Measurements from ENCODE around the gene PDLIM5.
"Not testable (repeated sequence)": the region's sequence is repeated elsewhere in the genome, so short reads cannot be mapped to it uniquely, and the experiment has no call there.

Gene PDLIM5

DNA sequence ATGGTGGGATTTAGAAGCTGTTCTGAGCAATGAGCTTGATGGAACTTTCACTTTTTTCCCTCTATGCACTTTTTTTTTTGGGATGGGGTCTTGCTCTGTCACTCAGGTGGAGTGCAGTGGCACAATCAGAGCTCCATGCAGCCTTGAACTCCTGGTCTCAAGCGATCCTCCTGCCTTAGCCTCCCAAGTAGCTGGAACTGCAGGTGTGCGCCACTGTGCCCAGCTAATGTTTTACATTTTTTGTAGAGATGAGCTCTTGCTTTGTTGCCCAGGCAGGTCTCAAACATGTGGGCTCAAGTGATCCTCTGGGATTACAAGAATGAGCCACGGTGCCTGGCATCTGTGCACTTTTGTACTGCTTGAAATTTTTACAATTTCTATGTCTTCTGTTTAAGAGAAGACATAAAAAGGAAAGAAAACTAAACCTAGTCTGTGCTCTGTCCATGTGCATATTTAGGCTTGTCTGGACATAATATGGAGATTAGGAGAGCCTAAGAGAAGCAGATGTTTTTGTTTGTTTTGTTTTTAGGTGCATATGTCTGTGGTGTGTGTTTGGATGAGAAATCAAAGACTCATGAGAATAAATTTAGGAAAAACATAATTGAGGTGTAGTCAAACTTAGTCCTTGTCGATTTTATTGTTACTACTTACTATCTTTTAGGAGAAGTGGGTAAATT is 16.5 kb downstream of the PDLIM5 start:
- no peak overlapping the region for H3K4me3 ChIP-seq (ENCODE audit: low read depth, low read length)
- ChIA-PET POLR2A (no interaction called here), CTCF (interaction anchor here (1.6 kb wide), 1 partner anchor 61 kb away, joined by 4 read pairs; no protein-coding TSS in a partner anchor)
- no peak for DNase-seq (ENCODE audit: low read depth, low spot score)
- TF ChIP-seq, protein P1, sequence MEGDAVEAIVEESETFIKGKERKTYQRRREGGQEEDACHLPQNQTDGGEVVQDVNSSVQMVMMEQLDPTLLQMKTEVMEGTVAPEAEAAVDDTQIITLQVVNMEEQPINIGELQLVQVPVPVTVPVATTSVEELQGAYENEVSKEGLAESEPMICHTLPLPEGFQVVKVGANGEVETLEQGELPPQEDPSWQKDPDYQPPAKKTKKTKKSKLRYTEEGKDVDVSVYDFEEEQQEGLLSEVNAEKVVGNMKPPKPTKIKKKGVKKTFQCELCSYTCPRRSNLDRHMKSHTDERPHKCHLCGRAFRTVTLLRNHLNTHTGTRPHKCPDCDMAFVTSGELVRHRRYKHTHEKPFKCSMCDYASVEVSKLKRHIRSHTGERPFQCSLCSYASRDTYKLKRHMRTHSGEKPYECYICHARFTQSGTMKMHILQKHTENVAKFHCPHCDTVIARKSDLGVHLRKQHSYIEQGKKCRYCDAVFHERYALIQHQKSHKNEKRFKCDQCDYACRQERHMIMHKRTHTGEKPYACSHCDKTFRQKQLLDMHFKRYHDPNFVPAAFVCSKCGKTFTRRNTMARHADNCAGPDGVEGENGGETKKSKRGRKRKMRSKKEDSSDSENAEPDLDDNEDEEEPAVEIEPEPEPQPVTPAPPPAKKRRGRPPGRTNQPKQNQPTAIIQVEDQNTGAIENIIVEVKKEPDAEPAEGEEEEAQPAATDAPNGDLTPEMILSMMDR (IDR thresholded peaks at IDR 0.05; ENCODE audit: insufficient read depth, low read length, missing control alignments), result no peak

DNA sequence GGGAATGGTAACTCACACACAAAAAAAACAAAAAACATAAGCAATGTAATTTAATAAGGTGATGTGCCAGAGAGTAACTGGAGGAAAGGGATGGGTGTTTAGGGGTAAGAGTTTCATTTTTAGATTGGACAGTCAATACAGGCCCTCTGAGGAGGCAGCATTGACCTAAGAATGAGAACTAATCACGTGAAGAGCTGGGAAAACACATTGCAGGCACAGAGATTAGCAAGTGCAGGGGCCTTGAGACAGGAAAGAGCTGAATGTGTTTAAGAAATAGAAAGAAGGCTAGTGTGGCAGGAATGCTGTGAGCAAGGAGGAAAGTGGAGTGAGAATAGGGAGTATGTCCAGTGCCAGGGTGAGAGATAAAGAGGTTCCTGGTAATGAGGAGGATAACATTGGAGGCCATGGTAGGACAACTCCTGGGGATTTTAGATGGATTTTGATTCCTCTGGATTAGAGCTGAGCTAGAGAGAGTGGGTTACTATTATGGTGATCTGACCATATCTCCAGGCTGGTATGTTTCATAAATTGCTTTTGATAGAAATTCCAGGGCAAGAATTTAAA is 17.6 kb downstream of the PDLIM5 start:
- TF ChIP-seq, protein P1 (IDR thresholded peaks at IDR 0.05; ENCODE audit: insufficient read depth, low read length, missing control alignments), result no peak
- DNase-seq (ENCODE audit: low read depth, low spot score), result no peak
- POLR2A ChIA-PET, result no interaction called here
- CTCF ChIA-PET, result interaction anchor here (1.6 kb wide), 1 partner anchor 62 kb away, joined by 4 read pairs; no protein-coding TSS in a partner anchor
- no peak overlapping the region for H3K4me3 ChIP-seq (ENCODE audit: low read depth, low read length)

DNA sequence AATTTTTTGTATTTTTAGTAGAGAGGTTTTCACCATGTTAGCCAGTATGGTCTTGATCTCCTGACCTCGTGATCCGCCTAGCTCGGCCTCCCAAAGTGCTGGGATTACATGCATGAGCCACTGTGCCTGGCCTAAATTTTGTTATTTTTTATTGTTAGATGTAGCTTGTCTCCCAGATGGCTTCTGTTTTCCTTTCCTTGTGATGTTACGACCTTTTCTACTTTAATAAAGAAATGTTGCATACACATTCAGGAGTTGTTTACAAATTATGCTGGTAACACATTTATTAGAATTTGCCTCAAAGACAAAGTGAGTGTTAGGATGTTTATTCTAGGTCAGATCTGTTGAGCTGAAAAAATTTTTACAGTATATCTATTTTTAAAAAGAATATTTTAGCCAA is 18.4 kb downstream of the PDLIM5 start:
- ChIA-PET CTCF (interaction anchor here (1.6 kb wide), 1 partner anchor 63 kb away, joined by 4 read pairs; no protein-coding TSS in a partner anchor), POLR2A (no interaction called here)
- H3K4me3 ChIP-seq (ENCODE audit: low read depth, low read length), result no peak overlapping the region
- TF ChIP-seq, protein P1 (IDR thresholded peaks at IDR 0.05; ENCODE audit: insufficient read depth, low read length, missing control alignments), result no peak
- no peak for DNase-seq (ENCODE audit: low read depth, low spot score)

DNA sequence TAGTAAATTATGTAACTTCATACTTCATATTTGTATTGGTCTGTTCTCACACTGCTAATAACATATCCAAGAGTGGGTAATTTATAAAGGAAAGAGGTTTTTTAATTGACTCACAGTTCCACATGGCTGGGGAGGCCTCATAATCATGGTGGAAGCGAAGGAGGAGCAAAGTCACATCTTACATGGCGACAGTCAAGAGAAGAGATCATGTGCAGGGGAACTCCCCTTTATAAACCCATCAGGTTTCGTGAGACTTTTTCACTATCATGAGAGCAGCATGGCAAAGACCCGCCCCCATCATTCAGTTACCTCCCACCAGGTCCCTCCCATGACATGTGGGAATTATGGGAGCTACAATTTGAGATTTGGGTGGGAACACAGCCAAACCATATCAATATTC is 19.0 kb downstream of the PDLIM5 start:
- POLR2A ChIA-PET; DNase-seq (ENCODE audit: low read depth, low spot score); H3K4me3 ChIP-seq (ENCODE audit: low read depth, low read length): not testable (repeated sequence)
- CTCF ChIA-PET, result interaction anchor here (0.5 to 0.9 kb wide), 2 partner anchors 10 to 83 kb away, joined by 3 read pairs; no protein-coding TSS in a partner anchor

DNA sequence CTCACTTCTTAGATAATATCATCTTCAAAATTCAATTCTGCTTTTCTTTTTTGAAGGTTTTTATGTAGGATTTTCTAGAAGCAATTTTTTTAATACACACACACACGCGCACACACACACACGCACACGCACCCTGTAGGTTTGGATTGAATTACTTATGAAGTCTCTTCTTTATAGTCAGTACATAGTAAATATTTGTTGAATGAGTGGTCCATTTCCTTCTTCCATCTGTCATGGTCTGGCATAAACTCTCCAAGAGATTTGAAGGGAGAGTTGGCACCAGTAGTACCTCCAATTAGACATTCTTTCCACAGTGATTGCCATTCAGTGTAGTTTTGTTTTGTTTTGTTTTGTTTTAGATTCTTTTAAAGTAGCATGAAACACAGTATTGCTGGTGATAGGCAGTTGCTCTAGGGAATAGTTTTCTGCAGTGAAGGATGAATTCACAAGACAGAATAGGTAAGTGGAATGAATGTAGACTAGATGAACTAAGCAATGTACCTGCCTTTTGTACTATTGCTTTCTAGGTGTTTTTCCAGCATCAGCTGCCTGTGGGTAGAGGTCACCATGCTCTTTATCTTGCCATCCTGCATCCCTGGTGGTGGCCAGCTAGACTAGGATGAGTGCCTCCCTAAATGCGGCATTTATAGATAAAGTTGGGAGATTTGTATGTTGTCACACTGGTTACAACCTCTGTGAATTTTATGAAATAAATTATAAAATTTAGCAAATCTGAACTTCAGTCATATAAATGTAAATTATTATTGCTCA is 20.5 kb downstream of the PDLIM5 start:
- H3K4me3 ChIP-seq (ENCODE audit: low read depth, low read length), result no peak overlapping the region
- CTCF ChIA-PET, result no interaction called here
- peak; percentile 54 for DNase-seq (ENCODE audit: low read depth, low spot score)
- TF ChIP-seq, protein P1 (IDR thresholded peaks at IDR 0.05; ENCODE audit: insufficient read depth, low read length, missing control alignments), result no peak
- POLR2A ChIA-PET, result no interaction called here

DNA sequence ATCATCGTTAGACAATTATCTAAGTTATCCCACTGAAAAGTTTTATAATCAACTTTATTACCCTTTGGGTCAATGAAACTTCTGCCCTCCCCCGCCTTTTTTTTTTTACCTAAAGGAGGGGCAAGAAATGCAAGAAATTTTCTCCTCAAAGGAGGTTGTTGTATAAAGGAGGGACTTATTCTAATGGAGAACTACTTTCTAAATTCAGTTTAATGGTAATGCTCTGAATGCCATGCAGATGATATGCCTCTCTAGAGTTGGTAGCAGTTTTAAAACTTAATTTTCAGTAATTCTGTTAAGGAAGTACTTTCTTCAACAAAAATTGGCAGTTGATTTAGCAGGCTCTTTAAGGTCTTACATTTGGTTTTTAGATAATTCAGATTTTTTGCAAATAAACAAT is 23.3 kb downstream of the PDLIM5 start:
- TF ChIP-seq, protein P1 (IDR thresholded peaks at IDR 0.05; ENCODE audit: insufficient read depth, low read length, missing control alignments), result no peak
- CTCF ChIA-PET, result interaction anchor here (1.2 kb wide), 1 partner anchor 68 kb away, joined by 3 read pairs; no protein-coding TSS in a partner anchor
- H3K4me3 ChIP-seq (ENCODE audit: low read depth, low read length), result no peak overlapping the region
- no peak for DNase-seq (ENCODE audit: low read depth, low spot score)
- POLR2A ChIA-PET, result no interaction called here
